Measurements from ENCODE around the gene PRKCQ. TPM values are rescaled to one million over a fixed set of nuclear protein-coding genes. Genes with fewer than 3 reads are reported as not detected.
"Not testable (repeated sequence)": the region's sequence is repeated elsewhere in the genome, so short reads cannot be mapped to it uniquely, and the experiment has no call there.

PRKCQ gene
- total RNA-seq, 1 donor from 2014 or later, result 0.60 TPM

DNA sequence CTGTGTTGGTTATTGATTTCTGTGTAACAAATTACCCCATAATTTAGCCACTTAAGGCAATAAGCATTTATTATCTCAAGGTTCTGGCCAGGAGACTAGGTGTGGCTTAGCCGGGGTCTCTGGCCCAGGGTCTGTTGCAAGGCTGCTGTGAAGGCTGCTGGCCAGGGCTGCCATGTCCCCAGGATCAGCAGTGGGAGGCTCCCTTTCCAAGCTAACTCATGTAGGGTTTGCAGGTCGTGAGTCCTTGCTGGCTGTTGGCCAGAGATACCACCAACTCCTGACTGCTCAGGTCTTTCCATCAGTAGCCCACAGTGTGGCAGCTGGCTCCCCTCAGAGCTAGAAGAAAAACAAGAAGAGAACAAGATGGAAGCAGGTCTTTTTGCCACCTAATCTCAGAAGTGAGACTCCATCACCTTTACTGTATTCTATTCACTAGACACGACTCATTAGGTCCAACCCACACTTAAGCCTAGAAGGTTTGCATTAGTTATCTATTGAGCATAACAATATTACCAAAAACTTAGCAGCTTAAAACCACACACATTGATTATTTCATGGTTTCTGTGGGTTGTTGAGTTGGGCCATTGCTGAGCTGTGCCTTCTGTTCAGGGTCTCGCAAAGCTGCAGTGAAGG is 191.7 kb downstream of the PRKCQ start:
- no peak for DNase-seq (ENCODE audit: low read depth in 2 of 2)

DNA sequence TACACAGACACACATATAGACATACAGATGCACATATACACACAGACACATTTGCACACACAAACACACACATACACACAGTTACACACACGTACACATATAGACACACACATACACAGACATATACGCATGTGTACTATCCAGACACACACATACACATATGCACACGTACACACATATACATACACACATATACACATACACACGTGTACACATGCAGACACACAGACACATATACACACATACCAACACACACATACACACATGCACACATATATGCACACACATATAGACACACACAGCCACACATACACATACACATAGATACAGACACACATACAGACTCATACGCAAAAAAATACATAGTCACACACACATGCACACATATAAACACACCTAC is 193.1 kb downstream of the PRKCQ start:
- DNase-seq (ENCODE audit: low read depth in 2 of 2), result no peak

DNA sequence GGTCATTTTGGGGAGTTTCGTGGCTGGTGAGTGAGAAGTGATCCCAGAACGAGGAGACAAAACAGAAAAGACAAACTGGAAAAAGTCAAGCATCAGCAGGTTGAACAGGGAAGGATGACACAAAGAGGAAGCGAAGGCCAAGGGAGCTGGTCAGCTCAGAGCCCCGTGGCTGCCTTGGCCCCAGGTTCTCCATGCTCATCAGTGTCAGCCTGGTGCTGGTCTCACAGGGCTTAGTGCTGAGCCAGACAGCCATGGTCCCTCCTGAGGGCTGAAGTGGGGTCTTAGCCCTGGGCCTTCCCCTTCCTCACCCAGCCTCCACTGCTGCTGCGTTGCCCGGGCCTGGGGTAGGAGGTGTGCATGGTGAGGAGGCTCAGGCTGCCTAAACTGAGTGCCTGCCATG is 193.7 kb downstream of the PRKCQ start:
- no peak for DNase-seq (ENCODE audit: low read depth in 2 of 2)

DNA sequence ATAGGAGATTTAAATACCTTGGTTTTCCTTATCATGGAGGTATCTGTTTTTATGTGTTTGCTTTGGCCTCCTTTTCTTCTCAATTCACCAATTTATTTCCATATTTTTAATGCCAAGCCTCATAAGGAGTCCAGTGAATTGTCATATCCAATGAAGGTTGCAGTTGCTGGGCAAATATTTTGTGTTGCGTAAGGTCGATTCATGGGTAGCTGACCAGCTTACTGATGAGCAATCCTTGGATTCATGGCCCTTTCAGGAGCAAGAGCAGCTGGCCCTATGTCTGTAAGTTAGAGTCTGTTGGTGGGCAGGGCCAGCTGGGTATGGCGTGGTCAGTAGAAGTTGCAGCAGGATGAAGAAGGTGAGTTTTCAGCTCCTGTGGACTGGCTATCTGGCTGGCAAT is 194.4 kb downstream of the PRKCQ start:
- DNase-seq (ENCODE audit: low read depth in 2 of 2), result no peak

DNA sequence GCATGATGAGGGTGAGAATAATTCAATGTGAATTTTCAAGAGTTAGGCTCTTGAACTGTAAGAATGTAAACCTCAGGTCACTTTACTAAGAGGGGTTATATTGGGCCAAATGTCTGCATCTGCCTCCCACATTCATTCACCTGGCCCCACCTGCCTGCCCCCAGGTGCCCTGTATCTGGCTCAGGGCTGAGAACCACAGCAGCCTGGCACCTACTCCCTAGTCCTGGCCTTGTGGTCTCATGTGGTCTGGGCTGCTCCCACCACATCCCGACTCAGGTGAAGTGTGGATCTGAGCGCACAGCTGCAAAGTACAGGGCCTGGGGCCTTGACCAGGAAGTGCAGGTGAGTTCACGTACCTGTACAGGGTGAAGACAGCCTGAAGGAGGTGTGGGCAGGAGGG is 195.2 kb downstream of the PRKCQ start:
- DNase-seq (ENCODE audit: low read depth in 2 of 2), result no peak

DNA sequence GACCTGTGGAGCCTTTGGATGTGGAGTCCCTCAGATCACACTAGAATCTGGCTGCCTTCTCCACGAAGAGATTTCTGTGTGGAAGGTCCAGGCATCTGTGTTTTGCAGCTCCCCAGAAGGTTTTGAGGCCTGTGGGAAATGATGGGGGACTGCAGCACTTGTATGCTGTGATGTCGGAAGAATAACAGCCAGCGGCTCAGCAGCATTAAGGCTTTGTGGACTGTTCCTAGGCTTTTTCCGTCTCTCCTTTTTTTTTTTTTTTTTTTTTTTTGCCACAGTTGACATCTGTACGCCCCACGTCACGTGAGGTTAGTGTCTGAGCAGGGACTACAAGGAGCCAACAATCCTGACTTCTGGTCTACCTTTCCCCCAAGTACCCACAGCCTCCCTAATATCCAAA is 196.0 kb downstream of the PRKCQ start:
- DNase-seq (ENCODE audit: low read depth in 2 of 2), result no peak

DNA sequence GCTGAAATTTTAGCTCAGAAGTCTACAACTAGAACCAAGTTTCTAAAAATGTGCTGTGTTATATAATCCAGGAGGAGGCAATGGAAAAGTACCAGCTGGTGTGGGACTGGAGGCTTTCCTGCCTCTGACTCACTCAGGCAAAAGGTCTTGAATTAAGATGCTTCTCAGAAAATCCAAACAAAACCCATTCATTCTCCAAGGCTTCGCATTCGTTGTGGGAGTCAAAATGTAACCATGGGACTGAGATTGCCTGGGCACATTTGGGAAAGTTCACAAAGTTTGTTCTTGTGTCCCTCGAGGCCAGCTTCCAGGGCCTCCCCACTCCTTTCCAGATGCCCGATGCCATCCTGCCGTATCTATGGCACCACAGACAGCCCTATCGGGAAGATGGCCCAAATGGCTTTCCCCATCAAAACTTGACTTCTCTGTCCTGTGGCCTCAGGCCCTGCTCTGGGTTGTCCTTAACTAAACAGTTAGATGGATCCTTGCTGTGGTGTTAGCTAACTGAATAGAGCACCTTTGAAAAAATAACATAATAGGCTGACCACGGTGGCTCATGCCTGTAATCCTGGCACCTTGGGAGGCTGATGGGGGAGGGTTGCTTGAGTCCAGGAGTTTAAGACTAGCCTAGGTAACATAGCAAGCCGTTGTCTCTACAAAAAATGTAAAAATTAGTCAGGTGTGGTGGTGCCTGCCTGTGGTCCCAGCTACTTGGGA is 196.8 kb downstream of the PRKCQ start:
- peak in 1 of 2 donors; percentile 83 for DNase-seq (ENCODE audit: low read depth in 2 of 2)

DNA sequence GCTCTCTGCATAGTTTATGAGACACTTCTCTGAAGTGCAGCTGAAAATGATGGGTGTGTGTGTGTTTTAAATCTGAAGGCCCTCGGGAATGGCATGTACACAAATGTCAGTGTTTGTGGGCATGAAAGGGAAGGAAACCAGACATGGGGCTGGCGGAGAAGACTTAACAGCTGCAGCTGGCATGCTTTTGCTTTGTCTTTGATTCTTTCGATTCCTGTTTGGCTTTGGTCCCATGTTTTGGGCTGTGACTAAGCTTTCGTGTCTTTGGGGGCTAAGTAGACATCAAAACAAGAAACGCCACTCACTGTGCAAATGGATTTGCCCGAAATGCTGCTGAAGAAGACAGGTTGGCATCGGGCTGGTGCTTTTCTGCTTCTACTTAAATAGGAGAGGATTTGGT is 198.0 kb downstream of the PRKCQ start:
- DNase-seq (ENCODE audit: low read depth in 2 of 2), result peak; percentile 22 to 95

DNA sequence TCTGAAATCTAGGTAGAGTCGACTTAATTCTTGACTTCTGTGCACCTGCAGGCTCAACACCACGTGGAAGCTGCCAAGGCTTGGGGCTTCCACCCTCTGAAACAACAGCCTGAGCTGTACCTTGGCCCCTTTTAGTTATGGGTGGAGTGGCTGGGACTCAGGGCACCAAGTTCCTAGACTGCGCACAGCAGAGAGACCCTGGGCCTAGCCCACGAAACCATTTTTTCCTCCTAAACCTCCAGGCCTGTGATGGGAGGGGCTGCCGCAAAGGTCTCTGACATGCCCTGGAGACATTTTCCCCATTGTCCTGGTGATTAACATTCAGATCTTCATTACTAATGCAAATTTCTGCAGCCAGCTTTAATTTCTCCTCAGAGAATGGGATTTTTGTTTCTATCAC is 199.6 kb downstream of the PRKCQ start:
- DNase-seq (ENCODE audit: low read depth in 2 of 2), result not testable (repeated sequence)

DNA sequence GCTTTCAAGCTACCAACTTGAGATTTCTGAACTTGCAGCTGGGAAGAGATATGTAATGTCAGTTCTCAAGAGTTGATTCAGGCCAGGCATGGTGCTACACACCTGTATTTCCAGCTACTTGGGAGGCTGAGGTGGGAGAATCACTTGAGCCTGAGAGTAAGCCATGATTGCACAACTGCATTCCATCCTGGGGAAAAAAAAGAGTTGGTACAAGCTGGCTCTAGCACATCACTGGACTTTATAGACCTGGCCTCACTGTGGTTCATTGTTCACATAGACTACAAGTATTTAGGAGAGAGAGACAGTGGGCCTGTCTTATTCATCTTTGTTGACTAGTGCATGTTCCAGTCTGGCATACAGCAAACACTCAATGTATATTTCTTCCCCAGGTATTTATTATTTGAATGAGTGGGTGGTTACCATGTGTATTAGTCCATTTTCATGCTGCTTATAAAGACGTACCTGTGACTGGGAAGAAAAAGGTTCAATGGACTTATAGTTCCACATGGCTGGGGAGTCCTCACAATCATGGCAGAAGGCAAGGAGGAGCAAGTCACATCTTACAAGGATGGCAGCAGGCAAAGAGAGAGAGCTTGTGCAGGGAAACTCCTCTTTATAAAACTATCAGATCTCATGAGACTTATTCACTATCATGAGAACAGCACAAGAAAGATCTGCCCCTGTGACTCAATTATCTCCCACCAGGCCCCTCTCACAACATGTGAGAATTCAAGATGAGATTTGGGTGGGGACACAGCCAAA is 200.9 kb downstream of the PRKCQ start:
- no peak for DNase-seq (ENCODE audit: low read depth in 2 of 2)
